HG03521 (cell line): ENCODE data around the gene MAML3.
"Not testable (repeated sequence)": the region's sequence is repeated elsewhere in the genome, so short reads cannot be mapped to it uniquely, and the experiment has no call there.

Experiments used
- ATAC-seq: cut with Tn5 transposase; IDR thresholded peaks from one replicate; pipeline ENCODE4 v1.9.1; 2021; ENCODE audit warnings: mild to moderate bottlenecking, moderate library complexity; ENCODE audit not compliant: unreplicated experiment

The MAML3 gene

DNA sequence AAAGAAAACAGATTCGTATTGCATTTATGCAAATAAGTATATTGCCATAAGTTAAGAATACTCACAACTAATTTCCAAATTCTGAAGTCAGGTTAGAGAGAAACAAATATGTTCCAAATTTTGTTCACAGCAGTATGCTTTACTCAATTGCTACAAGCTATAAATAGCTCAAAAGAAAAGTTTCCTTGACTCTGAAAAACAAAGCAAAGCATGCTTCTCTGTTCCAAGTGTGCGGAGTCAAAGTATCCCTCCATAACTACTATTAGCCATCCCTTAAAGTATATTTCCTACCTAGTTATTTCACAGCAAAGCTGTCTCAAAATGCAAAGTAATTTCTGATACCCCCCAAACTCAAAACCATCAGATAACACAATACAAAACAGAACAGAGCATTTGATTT is 441.1 kb downstream of the MAML3 start:
- ATAC-seq, result no peak

DNA sequence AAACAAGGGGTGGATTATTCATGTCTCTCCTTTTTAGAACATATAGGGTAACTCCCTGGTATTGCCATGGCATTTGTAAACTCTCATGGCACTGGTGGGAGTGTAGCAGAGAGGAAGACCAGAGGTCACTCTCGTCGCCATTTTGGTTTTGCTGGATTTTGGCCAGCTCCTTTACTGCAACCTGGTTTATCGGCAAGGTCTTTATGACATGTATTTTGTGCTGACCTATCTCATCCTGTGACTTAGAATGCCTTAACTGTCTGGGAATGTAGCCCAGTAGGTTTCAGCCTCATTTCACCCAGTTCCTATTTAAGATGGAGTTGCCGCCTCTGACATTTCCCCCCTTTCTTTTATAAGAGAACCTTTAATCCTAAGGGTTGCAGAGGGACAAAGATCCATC is 442.5 kb downstream of the MAML3 start:
- no peak for ATAC-seq

GRCh38 chr4:139710073-139710472 is 443.9 kb downstream of the MAML3 start:
- ATAC-seq, result no peak

DNA sequence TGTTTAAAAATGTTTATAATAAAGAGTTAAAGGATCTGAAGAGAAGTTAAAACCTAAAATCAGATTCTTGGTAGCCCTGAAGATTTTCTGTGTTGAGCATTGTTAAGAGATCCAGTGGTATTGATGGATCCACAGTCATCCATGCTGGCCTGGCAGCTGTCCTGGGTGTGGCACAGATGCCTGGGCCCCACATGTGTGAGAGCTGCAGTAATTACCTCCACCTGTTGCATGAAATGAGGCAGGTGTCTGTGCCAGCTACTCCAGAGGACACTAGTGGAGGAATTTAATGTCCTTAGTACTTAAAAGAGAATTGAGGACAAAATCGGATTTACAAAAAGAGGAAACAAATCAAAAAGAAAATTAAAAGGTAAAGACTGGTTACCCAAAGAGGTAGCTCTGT is 444.3 kb downstream of the MAML3 start:
- no peak for ATAC-seq

- no peak for ATAC-seq
These were observed 449.0 kb downstream of the MAML3 start for GRCh38 chr4:139704915-139705485.

GRCh38 chr4:139700568-139700967 is 453.4 kb downstream of the MAML3 start:
- ATAC-seq, result no peak

DNA sequence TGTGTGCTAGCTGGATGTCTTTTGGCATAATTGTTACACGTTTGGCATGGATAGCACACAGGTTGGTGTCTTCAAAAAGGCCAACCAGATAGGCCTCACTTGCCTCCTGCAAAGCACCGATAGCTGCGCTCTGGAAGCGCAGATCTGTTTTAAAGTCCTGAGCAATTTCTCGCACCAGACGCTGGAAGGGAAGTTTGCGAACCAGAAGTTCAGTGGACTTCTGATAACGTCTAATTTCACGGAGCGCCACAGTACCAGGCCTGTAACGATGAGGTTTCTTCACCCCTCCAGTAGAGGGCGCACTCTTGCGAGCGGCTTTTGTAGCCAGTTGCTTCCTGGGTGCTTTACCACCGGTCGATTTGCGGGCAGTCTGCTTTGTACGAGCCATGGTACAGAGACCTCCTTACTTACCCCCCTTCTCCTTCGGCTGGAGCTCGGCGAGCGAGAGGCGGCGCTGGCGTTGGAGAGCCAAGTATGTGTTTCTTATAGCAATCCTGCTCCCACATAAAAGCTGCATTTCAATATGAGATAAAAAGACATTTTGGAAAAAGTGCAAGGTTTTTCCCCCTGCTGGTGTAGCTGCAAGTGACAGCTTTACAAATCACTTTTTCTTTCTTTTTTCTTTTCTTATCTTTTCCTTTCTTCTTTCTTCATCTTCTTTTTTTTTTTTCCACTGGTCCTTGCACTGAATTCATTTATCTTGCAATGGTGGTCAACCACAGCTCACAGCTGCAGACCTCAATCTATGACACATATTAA is 455.6 kb downstream of the MAML3 start:
- not testable (repeated sequence) for ATAC-seq

- ATAC-seq, result no peak
These were observed 457.5 kb downstream of the MAML3 start for GRCh38 chr4:139696491-139696890.

DNA sequence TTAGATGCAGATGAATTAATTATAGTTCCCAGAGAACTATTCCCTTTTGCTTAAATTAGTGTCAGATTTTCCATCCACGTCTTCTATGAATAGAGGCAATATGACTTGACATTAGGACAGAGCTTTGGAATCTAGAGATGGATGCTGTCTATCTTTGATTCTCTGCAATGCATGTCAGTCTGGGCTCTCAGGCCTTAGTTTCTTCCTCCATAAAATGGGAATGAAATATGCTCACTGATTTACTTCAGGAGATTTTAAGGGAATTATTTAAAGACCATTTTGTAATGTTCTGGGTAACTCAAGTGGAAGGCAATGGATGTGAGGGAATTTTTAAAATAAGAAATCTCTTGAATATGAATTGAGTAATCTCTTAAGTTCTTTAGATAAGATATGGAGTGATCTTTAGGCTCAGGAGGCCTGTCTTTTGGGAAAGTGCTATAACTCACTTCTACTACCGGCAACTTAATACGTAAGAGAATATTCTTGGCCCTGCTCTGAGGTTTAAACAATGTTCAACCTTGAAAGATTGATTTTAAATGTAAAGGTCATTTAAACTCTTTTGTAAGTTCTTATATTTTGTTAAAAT is 459.4 kb downstream of the MAML3 start:
- ATAC-seq, result no peak

- ATAC-seq, result no peak
These were observed 461.5 kb downstream of the MAML3 start for GRCh38 chr4:139692309-139693012.

DNA sequence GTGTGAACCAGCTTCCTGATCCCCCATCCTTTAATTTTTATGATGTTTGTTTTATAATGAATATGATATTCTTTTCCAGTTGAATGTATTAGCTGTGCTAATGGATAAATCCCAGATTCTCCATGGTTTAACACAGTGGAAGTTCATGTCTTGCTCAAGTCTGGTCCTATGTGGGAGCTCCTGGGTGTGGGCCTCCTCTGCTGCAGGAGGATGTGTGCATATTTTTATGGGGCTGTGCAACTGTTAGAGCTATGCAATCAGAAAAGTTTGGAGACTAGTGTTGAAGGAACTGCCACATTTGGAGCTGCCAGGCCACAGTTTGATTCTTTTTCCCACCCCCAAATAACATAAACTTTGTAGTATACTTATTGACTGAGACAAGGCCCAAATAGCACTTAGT is 463.6 kb downstream of the MAML3 start:
- no peak for ATAC-seq

DNA sequence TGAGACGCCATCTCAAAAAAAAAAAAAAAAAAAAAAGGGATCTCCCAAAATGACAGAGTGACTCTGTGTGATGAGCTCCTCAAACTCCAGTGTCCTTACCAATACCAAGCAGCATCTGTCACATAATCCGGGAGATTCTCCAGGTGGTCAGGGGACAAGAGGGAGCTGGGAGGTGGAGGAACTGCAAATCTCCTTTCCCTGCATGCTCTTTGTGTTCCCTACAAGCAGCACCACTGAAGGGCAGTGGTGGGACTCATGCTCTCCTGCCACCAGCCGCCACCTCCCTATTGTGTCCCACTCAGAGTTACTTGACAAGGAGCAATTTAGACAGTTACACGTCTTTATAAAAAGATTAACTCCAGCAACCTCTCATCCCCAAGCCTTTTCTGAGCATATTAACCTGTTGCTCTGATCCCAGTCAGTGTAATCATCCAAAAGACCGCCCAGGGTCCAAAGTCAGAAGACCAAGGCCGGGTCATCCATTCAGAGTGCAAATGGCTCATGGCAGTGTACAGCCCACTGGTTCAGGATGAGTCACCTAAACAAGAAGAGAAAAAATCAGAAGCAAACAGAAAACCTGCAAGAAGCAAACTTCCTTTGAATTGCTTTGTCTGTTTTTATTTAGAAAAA is 464.8 kb downstream of the MAML3 start:
- ATAC-seq, result no peak

GRCh38 chr4:139686988-139687387 is 467.0 kb downstream of the MAML3 start:
- ATAC-seq, result no peak

- ATAC-seq, result no peak
These were observed 467.9 kb downstream of the MAML3 start for GRCh38 chr4:139686130-139686529.

DNA sequence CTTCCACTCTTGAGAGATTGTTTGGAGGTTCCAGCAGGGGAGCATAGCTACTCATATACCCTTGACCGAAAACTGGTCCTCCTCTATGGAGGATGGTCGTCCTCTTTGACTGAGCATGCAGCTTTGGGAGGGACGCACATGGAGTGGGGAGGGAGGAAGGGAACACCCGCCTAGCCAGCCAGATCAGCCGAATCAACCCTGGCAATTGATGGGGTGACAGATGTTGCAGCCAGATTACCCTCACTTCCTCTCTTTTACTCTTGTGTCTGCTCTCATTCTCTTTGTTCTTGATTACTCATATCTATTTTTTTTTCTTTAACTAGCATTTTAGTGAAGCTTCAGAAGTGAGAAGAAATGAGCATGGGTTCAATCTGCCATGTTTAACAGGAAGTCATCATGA is 468.8 kb downstream of the MAML3 start:
- ATAC-seq, result no peak

DNA sequence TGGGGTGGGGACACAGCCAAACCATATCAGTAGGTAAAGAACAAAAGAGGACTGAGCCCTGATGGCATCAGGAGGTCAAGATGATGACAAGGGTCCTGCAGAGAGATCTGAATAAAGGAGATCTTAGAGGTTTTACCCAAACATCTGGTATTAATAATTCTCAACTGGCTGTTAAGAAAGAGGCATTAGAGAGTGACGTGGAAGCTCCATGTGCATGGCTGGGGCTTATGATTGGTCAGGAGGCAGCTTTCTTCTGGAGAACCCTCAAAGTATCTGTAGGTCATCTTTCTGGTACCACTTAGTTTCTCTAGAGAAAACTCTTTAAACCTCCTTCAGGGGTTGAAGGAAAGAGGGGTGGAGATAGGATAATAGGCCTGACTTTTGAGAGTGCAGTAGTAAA is 469.6 kb downstream of the MAML3 start:
- no peak for ATAC-seq

- no peak for ATAC-seq
These were observed 471.2 kb downstream of the MAML3 start for GRCh38 chr4:139682741-139683151.

DNA sequence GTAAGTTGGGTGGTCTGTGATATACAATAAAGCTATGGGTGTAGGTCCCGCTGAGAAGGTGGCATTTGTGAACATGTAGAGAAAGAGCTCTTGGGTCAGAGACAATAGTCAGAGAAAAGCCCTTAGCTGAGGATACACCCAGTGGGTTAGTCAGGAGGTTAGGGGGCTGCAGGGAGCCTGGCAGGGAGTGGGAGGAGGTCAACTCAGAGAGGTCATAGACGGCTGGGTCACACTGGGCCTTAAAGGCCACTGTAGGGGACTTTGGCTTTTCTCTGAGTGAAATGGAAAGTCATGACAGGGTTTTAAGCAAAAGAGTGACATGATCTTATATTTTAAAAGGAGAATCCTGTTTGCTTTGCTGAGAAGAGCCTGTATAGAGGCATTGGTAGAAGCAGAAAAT is 471.7 kb downstream of the MAML3 start:
- ATAC-seq, result no peak

DNA sequence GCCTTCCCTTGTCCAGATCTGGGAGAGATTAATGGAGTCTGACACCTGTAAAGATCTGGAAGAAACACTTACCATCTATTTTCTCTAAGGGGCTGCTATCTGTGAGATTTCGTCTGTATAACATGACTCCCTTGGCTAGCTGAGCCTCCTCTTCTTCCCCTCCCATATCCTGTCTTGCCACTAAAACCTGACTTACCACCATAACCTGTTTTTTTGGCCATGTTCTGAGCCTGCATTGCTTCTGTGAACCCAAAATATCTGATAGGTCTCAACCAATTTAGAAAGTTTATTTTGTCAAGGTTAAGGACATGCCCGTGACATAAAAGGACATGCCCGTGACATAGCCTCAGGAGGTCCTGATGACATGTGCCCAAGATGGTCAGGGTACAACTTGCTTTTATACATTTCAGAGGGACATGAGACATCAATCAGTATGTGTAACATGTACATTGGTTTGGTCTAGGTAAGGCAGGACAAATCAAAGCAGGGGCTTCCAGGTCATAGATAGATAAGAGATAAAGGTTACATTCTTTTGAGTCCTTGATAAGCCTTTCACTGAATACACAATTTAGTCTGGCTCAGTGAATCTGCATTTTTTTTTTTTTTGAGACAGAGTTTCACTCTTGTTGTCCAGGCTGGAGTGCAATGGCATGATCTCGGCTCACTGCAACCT is 476.9 kb downstream of the MAML3 start:
- ATAC-seq, result no peak

DNA sequence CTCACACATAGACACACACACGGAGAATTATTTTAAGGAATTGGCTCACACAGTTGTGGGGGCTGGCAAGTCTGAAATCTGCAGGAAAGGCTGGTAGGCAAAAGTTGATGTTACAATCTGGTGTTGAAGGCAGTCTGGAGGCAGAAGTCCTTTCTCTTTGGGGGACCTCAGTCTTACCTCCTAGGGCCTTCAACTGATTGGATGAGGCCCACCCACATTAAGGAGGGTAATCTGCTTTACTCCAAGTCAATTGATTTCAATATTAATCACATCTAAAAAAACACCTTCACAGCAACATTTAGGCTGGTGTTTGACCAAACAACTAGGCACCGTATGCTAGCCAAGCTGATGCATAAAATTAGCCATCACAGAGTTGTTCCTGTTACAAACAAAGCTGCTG is 477.6 kb downstream of the MAML3 start:
- ATAC-seq, result no peak

DNA sequence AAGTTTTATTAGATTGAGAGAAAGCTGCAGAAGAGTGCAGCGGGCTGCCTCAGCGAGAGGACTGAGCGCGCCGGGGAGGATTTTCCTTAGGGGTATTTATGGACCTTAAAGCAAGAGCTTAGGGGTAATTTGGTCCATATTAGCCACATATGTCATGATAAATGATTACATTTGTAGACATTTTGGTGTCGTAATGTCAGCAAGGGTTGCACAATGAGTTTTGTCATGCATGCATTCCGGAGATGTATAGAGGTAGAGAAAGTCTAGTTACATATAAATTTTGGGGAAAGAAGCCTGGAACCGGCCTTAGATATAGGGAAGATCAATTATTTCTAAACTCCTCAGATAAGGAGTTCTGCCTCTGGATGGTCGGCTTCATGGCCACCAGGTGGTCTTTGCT is 478.3 kb downstream of the MAML3 start:
- ATAC-seq, result no peak
